ENCODE measurements around the gene NLK.

NLK gene

DNA sequence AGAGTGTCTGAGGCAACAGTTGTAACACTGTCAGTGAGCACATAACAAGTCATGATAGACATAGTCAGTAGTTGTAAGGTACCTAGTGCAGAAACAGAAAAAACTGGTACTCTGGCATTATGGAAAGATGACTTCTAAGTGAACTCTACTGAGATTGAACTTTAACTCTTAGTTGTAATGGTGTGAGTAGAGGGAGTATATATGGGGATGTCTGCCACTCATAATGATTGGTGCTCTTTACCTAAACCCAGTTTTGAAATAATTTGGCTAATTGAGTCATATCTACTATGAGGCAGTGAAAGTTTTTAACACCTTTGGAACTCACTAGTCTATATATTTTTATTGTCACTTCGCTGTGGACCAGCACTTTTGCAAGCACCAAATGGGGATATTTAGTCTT, 6.6 kb downstream of the NLK start:
- H3K4me3 ChIP-seq (ENCODE audit: low read depth, low read length): no peak overlapping the region
- TF ChIP-seq, protein P1, sequence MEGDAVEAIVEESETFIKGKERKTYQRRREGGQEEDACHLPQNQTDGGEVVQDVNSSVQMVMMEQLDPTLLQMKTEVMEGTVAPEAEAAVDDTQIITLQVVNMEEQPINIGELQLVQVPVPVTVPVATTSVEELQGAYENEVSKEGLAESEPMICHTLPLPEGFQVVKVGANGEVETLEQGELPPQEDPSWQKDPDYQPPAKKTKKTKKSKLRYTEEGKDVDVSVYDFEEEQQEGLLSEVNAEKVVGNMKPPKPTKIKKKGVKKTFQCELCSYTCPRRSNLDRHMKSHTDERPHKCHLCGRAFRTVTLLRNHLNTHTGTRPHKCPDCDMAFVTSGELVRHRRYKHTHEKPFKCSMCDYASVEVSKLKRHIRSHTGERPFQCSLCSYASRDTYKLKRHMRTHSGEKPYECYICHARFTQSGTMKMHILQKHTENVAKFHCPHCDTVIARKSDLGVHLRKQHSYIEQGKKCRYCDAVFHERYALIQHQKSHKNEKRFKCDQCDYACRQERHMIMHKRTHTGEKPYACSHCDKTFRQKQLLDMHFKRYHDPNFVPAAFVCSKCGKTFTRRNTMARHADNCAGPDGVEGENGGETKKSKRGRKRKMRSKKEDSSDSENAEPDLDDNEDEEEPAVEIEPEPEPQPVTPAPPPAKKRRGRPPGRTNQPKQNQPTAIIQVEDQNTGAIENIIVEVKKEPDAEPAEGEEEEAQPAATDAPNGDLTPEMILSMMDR (IDR thresholded peaks at IDR 0.05; ENCODE audit: insufficient read depth, low read length, missing control alignments): no peak
- ChIA-PET CTCF (no interaction called here), POLR2A (no interaction called here)
- DNase-seq (ENCODE audit: low read depth, low spot score): no peak

DNA sequence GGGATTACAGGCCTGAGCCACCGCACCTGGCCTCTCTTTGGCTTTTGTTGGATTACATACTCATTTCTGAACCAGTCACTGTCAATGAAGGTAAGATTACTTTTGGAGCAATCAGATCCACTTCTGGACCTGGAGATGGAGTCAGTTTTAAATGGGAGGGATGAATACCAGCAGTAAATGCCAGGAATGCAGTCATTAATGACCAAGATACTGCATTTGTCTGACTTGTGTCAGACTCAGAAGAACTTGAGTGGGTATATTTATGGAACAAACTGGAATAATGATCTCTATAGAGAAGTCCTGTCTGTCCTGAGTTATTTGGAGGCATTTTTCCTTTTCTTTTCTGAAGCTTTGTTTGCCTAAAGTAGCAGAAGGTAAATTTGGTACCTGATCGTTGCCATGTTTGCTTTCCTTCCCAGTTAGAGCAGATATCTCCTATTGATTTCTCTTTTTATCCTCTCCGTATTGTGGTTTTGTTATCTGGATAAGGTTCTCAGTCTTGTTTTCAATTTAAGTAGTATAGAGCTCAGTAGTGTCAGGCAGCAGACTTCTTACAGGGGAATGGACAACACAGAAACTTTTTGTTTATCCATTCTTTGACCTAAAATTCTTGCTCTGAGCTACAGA, 10.7 kb downstream of the NLK start:
- DNase-seq (ENCODE audit: low read depth, low spot score): no peak
- TF ChIP-seq, protein P1 (IDR thresholded peaks at IDR 0.05; ENCODE audit: insufficient read depth, low read length, missing control alignments): no peak
- ChIA-PET POLR2A (interaction anchor here (0.7 kb wide), 1 partner anchor 12 kb away, joined by 4 read pairs; no protein-coding TSS in a partner anchor), CTCF (interaction anchor here (0.7 to 1.4 kb wide), 2 partner anchors 9 to 12 kb away, joined by 3 to 4 read pairs; no protein-coding TSS in a partner anchor)
- no peak overlapping the region for H3K4me3 ChIP-seq (ENCODE audit: low read depth, low read length)

DNA sequence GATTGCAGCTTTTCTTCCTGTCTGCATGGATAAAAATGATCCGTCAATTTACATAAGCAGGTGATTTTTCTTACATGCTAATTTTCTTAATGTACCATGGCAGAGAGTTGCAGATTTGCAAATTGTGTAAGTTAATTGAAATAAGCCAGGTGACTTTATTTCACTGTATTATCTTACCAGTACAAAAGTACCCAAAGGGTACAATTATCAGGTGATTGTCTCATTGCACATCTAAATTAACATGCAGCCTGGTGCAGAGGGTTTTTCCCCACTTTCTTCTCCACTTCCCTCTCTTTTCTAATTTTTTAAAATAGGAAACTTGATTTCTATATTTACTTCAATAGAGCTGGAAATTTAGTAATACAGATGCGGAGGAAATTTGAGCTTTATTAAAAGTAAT, 11.2 kb downstream of the NLK start:
- TF ChIP-seq, protein P1 (IDR thresholded peaks at IDR 0.05; ENCODE audit: insufficient read depth, low read length, missing control alignments): no peak
- no peak for DNase-seq (ENCODE audit: low read depth, low spot score)
- ChIA-PET POLR2A (interaction anchor here (0.7 kb wide), 1 partner anchor 13 kb away, joined by 4 read pairs; no protein-coding TSS in a partner anchor), CTCF (interaction anchor here (0.7 to 1.4 kb wide), 2 partner anchors 10 to 11 kb away, joined by 3 to 4 read pairs; no protein-coding TSS in a partner anchor)
- no peak overlapping the region for H3K4me3 ChIP-seq (ENCODE audit: low read depth, low read length)

DNA sequence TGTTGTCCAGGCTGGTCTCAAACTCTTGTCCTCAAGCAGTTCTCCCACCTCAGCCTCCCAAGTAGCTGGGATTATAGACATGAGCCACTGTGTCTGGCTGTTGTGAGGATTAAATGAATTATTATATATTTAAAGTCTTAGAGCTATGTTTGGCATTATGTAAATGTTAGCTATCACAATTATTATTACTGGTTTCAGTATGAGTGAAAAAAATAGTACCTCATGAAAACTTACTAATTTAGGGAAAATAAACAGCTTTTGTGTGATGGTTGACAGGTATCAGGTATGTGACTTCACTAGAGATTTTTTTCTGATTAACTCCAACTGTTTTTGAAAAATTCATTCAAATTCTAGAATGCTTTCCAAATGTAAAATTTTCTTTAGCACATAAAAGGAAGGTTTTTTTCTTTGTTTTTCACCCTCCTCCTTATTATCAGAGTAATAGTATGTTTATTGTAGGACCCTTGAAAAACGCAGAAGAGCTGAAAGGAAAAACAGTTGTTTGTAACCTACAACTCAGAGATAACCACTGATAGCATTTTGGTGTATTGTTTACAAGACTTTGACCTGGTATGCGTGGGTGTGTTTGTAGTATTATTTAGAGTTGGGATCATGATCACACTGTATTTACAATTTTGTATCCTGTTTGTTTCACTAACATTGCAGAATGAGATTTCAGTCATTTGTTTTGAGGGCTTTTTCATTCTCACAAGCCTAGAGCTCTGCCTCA, 13.2 kb downstream of the NLK start:
- DNase-seq (ENCODE audit: low read depth, low spot score): no peak
- ChIA-PET POLR2A (no interaction called here), CTCF (interaction anchor here (0.7 to 1.7 kb wide), 2 partner anchors 16 to 261 kb away, joined by 3 to 4 read pairs; no protein-coding TSS in a partner anchor)
- TF ChIP-seq, protein P1 (IDR thresholded peaks at IDR 0.05; ENCODE audit: insufficient read depth, low read length, missing control alignments): no peak
- no peak overlapping the region for H3K4me3 ChIP-seq (ENCODE audit: low read depth, low read length)

DNA sequence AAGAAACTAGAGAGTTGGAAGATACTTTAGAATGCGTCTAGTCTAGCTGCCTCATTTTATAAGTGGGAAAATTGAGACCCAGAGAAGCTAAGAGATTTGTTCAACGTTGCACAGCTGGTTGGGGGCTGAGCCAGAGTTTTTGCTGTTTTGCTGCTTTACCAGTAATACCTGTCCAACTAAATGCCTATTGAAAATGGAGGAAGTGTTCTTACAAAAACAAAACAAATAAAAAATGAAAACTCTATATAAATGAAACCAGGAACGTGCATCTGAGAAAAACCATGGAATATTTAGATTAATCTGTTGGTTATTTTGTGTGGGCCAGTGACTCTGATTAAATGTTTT, 13.8 kb downstream of the NLK start:
- H3K4me3 ChIP-seq (ENCODE audit: low read depth, low read length): no peak overlapping the region
- TF ChIP-seq, protein P1 (IDR thresholded peaks at IDR 0.05; ENCODE audit: insufficient read depth, low read length, missing control alignments): no peak
- POLR2A ChIA-PET: no interaction called here
- CTCF ChIA-PET: interaction anchor here (0.7 kb wide), 1 partner anchor 260 kb away, joined by 3 read pairs; no protein-coding TSS in a partner anchor
- DNase-seq (ENCODE audit: low read depth, low spot score): no peak

DNA sequence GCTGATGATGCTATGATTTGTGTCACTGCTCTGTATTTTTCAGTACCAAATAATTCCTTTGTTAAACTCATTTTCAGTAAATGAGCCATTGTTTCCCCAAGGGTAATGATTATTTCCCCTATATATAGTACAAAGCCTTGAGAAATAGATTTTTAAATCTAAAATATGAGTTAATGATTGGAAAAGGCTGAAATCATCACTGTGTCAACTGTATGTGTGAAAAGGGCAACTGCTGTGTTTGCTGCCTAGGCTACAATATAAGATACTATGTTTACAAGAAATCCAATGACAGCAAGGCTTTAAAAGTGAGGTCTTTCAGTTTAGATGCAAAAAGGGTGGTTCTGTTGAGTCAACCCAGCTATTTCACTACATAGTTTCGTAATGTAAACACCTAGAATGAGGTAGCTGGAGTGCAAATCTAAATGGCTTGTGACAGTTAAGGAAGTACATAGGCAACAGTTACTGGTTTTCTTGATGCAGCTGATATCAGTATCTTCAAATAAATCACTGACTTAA, 15.3 kb downstream of the NLK start:
- ChIA-PET CTCF (no interaction called here), POLR2A (interaction anchor here (0.8 to 1.3 kb wide), 2 partner anchors 17 to 264 kb away, joined by 3 to 5 read pairs; no protein-coding TSS in a partner anchor)
- DNase-seq (ENCODE audit: low read depth, low spot score): no peak
- no peak overlapping the region for H3K4me3 ChIP-seq (ENCODE audit: low read depth, low read length)
- TF ChIP-seq, protein P1 (IDR thresholded peaks at IDR 0.05; ENCODE audit: insufficient read depth, low read length, missing control alignments): no peak
